Smooth muscle cell (in vitro differentiated cells): ENCODE measurements around the gene RANBP1. TPM values are rescaled to one million over a fixed set of nuclear protein-coding genes. Genes with fewer than 3 reads are reported as not detected.

Source experiments
- DNase-seq: peaks from one replicate; lab custom pipeline; 2025; ENCODE audit not compliant: unreplicated experiment; lab: John Stamatoyannopoulos, UW
- H2AFZ ChIP-seq: fragments of 200-600 bp; sonication (generic); 2 replicates; pipeline ENCODE4 v1.6.0; 2016; ENCODE audit warnings: antibody characterized with exemption, low read depth, mild to moderate bottlenecking
- H3F3A ChIP-seq: fragments of 200-600 bp; sonication (generic); 2 replicates; pipeline ENCODE4 v1.6.0; 2017; ENCODE audit warnings: antibody characterized with exemption, low read depth
- H3K27ac ChIP-seq: fragments of 200-600 bp; sonication (generic); 2 replicates; pipeline ENCODE4 v1.5.1; 2016; ENCODE audit warnings: low read depth, mild to moderate bottlenecking
- H3K27me3 ChIP-seq: fragments of 200-600 bp; sonication (generic); 2 replicates; pipeline ENCODE4 v1.6.1; 2016; ENCODE audit warnings: low read depth, mild to moderate bottlenecking
- H3K36me3 ChIP-seq: fragments of 200-600 bp; sonication (generic); 2 replicates; pipeline ENCODE4 v1.5.1; 2016; ENCODE audit warnings: low read depth
- H3K4me1 ChIP-seq: fragments of 200-600 bp; sonication (generic); 2 replicates; pipeline ENCODE4 v1.5.1; 2016; ENCODE audit warnings: low read depth
- H3K4me2 ChIP-seq: fragments of 200-600 bp; sonication (generic); 2 replicates; pipeline ENCODE4 v1.6.0; 2016; ENCODE audit warnings: mild to moderate bottlenecking
- H3K4me3 ChIP-seq: fragments of 200-600 bp; sonication (generic); 2 replicates; pipeline ENCODE4 v1.5.1; 2016; ENCODE audit warnings: mild to moderate bottlenecking
- H3K79me2 ChIP-seq: fragments of 200-600 bp; sonication (generic); 2 replicates; pipeline ENCODE4 v1.6.0; 2016; ENCODE audit warnings: low read depth, mild to moderate bottlenecking
- H3K9ac ChIP-seq: fragments of 200-600 bp; sonication (generic); 2 replicates; pipeline ENCODE4 v1.6.0; 2016; ENCODE audit warnings: low read depth
- H3K9me3 ChIP-seq: fragments of 200-600 bp; sonication (generic); replicated peaks from 2 replicates; pipeline ENCODE4 v1.5.1; 2016; ENCODE audit warnings: low read depth
- H4K20me1 ChIP-seq: fragments of 200-600 bp; sonication (generic); 2 replicates; pipeline ENCODE4 v1.6.0; 2016; ENCODE audit warnings: low read depth
- CTCF ChIP-seq: fragments of 200-600 bp; sonication (generic); IDR thresholded peaks from 2 replicates; pipeline ENCODE4 v1.5.1; 2017; ENCODE audit warnings: borderline replicate concordance, mild to moderate bottlenecking, antibody characterized with exemption; ENCODE audit not compliant: insufficient read depth, poor library complexity, severe bottlenecking
- WGBS: methylation state at CpG from one replicate; pipeline ENCODE4 v1.1.7; 2016; ENCODE audit warnings: low lambda C conversion rate; 5-methylcytosine and 5-hydroxymethylcytosine counted together
- polyA plus RNA-seq: library from polyadenylated mRNA; unstranded; fragments of >200 nt; fragmentation: Nextera tagmentation; extraction: Ambion mirVana; gene quantifications from 2 replicates; pipeline ENCODE4 v1.2.1, GENCODE V29; 2016
- total RNA-seq: library from RNA; depleted of rRNA; stranded (reverse); fragments of >200 nt; gene quantifications from 2 replicates; pipeline ENCODE4 v1.2.3, GENCODE V29; 2014

The RANBP1 gene
- total and polyA plus RNA-seq, 2 experiments from 2014 or later = 235 to 331 TPM

DNA sequence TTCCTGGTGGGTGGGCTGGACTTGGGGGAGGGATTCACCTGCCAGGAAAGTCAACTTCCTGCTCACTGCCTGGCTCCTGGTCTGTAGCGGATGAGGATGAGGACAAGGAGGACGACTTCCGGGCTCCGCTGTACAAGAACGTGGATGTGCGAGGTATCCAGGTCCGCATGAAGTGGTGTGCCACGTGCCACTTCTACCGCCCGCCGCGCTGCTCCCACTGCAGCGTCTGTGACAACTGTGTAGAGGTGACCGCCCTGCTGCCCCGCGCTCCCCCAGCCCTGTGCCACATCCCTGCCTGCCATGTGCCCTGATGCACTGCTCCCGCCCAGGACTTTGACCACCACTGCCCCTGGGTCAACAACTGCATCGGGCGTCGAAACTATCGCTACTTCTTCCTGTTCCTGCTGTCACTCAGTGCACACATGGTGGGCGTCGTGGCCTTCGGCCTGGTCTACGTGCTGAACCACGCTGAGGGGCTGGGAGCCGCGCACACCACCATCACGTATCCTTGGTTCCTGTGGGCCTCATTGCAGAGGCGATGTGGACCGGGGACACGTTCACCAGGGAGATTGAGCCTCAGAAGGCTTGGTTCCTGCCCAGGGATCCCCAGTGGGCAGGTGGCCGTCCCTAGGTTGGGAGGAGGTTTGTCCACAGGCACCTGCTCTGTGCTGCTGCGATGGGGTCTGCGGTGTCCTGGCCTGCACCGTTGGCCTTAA, 23.6 kb downstream of the RANBP1 start:
- H3K79me2 ChIP-seq = peaks cover 31% of the 10 kb centered on the region
- H3K9ac ChIP-seq = no peak overlapping the region
- WGBS = 97% methylated on average over 36 of the region's 36 CpGs
- no peak overlapping the region for H3K4me2 ChIP-seq
- no peaks in the 10 kb centered on the region for H3F3A ChIP-seq
- H3K27me3 ChIP-seq = no peaks in the 10 kb centered on the region
- H4K20me1 ChIP-seq = peaks cover 80% of the 10 kb centered on the region
- TF ChIP-seq CTCF = no peak
- no peak overlapping the region for H2AFZ ChIP-seq
- DNase-seq = no peak
- no peak overlapping the region for H3K27ac ChIP-seq
- H3K36me3 ChIP-seq = no peaks in the 10 kb centered on the region
- no peaks in the 10 kb centered on the region for H3K9me3 ChIP-seq
- H3K4me1 ChIP-seq = no peaks in the 10 kb centered on the region
- H3K4me3 ChIP-seq = no peak overlapping the region

- H3K36me3 ChIP-seq = no peaks in the 10 kb centered on the region
- no peaks in the 10 kb centered on the region for H3K4me1 ChIP-seq
- H3K9ac ChIP-seq = no peak overlapping the region
- no peak for TF ChIP-seq CTCF
- no peaks in the 10 kb centered on the region for H3F3A ChIP-seq
- H2AFZ ChIP-seq = no peak overlapping the region
- H3K9me3 ChIP-seq = no peaks in the 10 kb centered on the region
- WGBS = 95% methylated on average over 11 of the region's 11 CpGs
- H3K79me2 ChIP-seq = peaks cover 26% of the 10 kb centered on the region
- H3K27me3 ChIP-seq = no peaks in the 10 kb centered on the region
- no peak for DNase-seq
- H4K20me1 ChIP-seq = peaks cover 74% of the 10 kb centered on the region
- no peak overlapping the region for H3K4me3 ChIP-seq
- no peak overlapping the region for H3K27ac ChIP-seq
- no peak overlapping the region for H3K4me2 ChIP-seq
Measured at GRCh38 chr22:20140107-20140445, 24.2 kb downstream of the RANBP1 start.

GRCh38 chr22:20140521-20140964, 24.6 kb downstream of the RANBP1 start:
- no peak overlapping the region for H3K4me2 ChIP-seq
- 99% methylated on average over 16 of the region's 17 CpGs for WGBS
- H3K27me3 ChIP-seq = no peaks in the 10 kb centered on the region
- H3K79me2 ChIP-seq = peaks cover 22% of the 10 kb centered on the region
- peaks cover 70% of the 10 kb centered on the region for H4K20me1 ChIP-seq
- H3K36me3 ChIP-seq = no peaks in the 10 kb centered on the region
- no peaks in the 10 kb centered on the region for H3K4me1 ChIP-seq
- H3K9me3 ChIP-seq = no peaks in the 10 kb centered on the region
- no peaks in the 10 kb centered on the region for H3F3A ChIP-seq
- no peak overlapping the region for H3K4me3 ChIP-seq
- no peak for DNase-seq
- H2AFZ ChIP-seq = no peak overlapping the region
- no peak overlapping the region for H3K27ac ChIP-seq
- no peak for TF ChIP-seq CTCF
- no peak overlapping the region for H3K9ac ChIP-seq
